ENCODE measurements around the gene PCDHGB2. TPM values are rescaled to one million over a fixed set of nuclear protein-coding genes. Genes with fewer than 3 reads are reported as not detected.

PCDHGB2 gene
- total RNA-seq, 1 experiment from 2014 or later, result 1.4 TPM

- no peaks in the 10 kb centered on the region for H4K20me1 ChIP-seq (ENCODE audit: low read length)
- no peak overlapping the region for H3K9ac ChIP-seq (ENCODE audit: low read length)
- H3K4me1 ChIP-seq (ENCODE audit: insufficient read depth, low read length), result no peaks in the 10 kb centered on the region
- no peak overlapping the region for H3K4me3 ChIP-seq (ENCODE audit: low read length)
- H3K9me3 ChIP-seq (ENCODE audit: low read length), result no peaks in the 10 kb centered on the region
- intact Hi-C loops (cut with micrococcal nuclease), result no loop called here
- no peak for ATAC-seq
- POLR2A ChIA-PET (ENCODE audit: unreplicated experiment), result no interaction called here
- H3K27me3 ChIP-seq (ENCODE audit: low read length), result no peaks in the 10 kb centered on the region
- DNase-seq, result no peak
- H3K4me2 ChIP-seq (ENCODE audit: low read length), result no peak overlapping the region
- no peak overlapping the region for H2AFZ ChIP-seq (ENCODE audit: low read length)
- CTCF ChIA-PET, result no interaction called here
- TF ChIP-seq EZH2 (IDR thresholded peaks at IDR 0.05; ENCODE audit: low read length, unreplicated experiment) (no peak), EZH2phosphoT487 (IDR thresholded peaks at IDR 0.05; ENCODE audit: borderline replicate concordance, low read length) (no peak), CTCF (conservative IDR thresholded peaks at IDR 0.05; ENCODE audit: low read depth, low read length) (no peak)
- H3F3A ChIP-seq (ENCODE audit: low read length, unreplicated experiment), result no peaks in the 10 kb centered on the region
- no TSS peak for BruUV-seq (replicated peaks)
- H3K36me3 ChIP-seq (ENCODE audit: low read depth, low read length), result no peaks in the 10 kb centered on the region
- no peak overlapping the region for H3K27ac ChIP-seq (ENCODE audit: low read length)
- no peaks in the 10 kb centered on the region for H3K79me2 ChIP-seq (ENCODE audit: low read length)
- no peaks in the 10 kb centered on the region for H3K9me2 ChIP-seq (replicated peaks; ENCODE audit: low read length)
Observed at GRCh38 chr5:141342773-141343172, 17.0 kb upstream of the PCDHGB2 start.

DNA sequence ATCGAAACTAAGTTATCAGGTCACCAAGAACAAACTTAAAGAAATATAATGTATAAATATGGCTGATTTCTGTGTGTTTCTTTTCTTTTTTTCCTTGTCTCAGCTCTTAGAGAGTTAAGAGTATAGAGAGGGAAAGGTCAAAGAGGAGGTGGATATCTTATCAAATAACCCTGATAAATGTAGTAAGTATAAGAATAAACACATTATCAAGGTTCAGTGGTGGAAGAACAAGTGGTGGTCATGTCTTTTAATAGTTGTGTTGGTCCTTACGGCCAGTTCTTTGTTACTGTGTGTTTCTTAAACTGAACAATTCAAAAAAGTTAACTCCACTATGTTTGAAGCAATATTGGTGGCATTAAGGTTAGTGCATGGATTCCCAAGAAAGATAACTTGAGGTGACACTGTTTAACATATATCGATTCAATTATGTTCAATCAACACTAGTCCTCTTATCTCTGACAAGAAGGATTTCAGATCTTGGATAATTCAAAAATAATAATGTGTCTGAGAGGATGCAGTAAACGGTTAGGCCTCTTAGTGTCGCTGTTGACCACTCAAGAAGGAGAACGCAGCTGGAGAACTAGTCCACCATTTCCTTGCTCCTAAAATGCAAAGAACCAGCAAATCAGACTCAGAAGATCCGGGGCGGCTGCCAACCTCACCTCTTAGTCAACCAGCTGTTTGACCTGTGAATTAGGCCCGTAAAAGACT, 16.4 kb upstream of the PCDHGB2 start, which contains the start of gene PCDHGA3:
Gene PCDHGA3 (plus strand): TSS at position 588 of the 711 bp plus-strand sequence. CDS start 205 bp downstream, outside the sequence.
- no peak for DNase-seq
- Histone ChIP-seq H3K36me3 (ENCODE audit: low read depth, low read length) (no peaks in the 10 kb centered on the region), H3K9me2 (replicated peaks; ENCODE audit: low read length) (no peaks in the 10 kb centered on the region), H3K4me2 (ENCODE audit: low read length) (no peak within 1 kb of the TSS), H3K9ac (ENCODE audit: low read length) (no peak within 1 kb of the TSS), H3K9me3 (ENCODE audit: low read length) (no peaks in the 10 kb centered on the region), H3K27ac (ENCODE audit: low read length) (no peak within 1 kb of the TSS), H3K79me2 (ENCODE audit: low read length) (no peaks in the 10 kb centered on the region), H3K4me1 (ENCODE audit: insufficient read depth, low read length) (no peaks in the 10 kb centered on the region), H3K27me3 (ENCODE audit: low read length) (no peaks in the 10 kb centered on the region), H3F3A (ENCODE audit: low read length, unreplicated experiment) (no peaks in the 10 kb centered on the region), H3K4me3 (ENCODE audit: low read length) (no peak within 1 kb of the TSS), H4K20me1 (ENCODE audit: low read length) (no peaks in the 10 kb centered on the region), H2AFZ (ENCODE audit: low read length) (no peak within 1 kb of the TSS)
- no peak for ATAC-seq
- POLR2A ChIA-PET (ENCODE audit: unreplicated experiment), result no interaction called here
- TF ChIP-seq EZH2phosphoT487 (IDR thresholded peaks at IDR 0.05; ENCODE audit: borderline replicate concordance, low read length), result no peak
- CTCF ChIA-PET, result no interaction called here
- no TSS peak for BruUV-seq (replicated peaks)
- intact Hi-C loops (cut with micrococcal nuclease), result no loop called here

DNA sequence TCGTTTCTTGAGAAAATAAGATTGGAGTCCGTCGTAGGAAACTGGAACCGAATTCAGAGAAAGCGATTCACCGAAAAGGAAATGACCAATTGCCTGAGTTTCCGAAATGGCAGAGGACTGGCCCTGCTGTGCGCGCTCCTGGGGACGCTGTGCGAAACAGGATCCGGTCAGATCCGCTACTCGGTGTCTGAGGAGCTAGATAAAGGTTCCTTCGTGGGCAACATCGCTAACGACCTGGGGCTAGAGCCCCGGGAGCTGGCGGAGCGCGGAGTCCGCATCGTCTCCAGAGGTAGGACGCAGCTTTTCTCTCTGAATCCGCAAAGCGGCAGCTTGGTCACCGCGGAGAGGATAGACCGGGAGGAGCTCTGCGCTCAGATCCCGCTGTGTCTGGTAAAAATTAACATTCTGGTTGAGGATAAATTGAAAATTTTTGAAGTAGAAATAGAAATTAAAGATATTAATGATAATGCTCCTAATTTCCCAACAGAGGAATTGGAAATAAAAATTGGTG, 15.8 kb upstream of the PCDHGB2 start:
- CTCF ChIA-PET, result no interaction called here
- no peaks in the 10 kb centered on the region for H3F3A ChIP-seq (ENCODE audit: low read length, unreplicated experiment)
- H3K4me2 ChIP-seq (ENCODE audit: low read length), result no peak overlapping the region
- H3K4me3 ChIP-seq (ENCODE audit: low read length), result no peak overlapping the region
- H3K36me3 ChIP-seq (ENCODE audit: low read depth, low read length), result no peaks in the 10 kb centered on the region
- H3K9me3 ChIP-seq (ENCODE audit: low read length), result no peaks in the 10 kb centered on the region
- no peak overlapping the region for H3K9ac ChIP-seq (ENCODE audit: low read length)
- no peaks in the 10 kb centered on the region for H3K79me2 ChIP-seq (ENCODE audit: low read length)
- H4K20me1 ChIP-seq (ENCODE audit: low read length), result no peaks in the 10 kb centered on the region
- no peaks in the 10 kb centered on the region for H3K27me3 ChIP-seq (ENCODE audit: low read length)
- no peak overlapping the region for H2AFZ ChIP-seq (ENCODE audit: low read length)
- TF ChIP-seq CTCF (conservative IDR thresholded peaks at IDR 0.05; ENCODE audit: low read depth, low read length) (no peak), EZH2 (IDR thresholded peaks at IDR 0.05; ENCODE audit: low read length, unreplicated experiment) (no peak), EZH2phosphoT487 (IDR thresholded peaks at IDR 0.05; ENCODE audit: borderline replicate concordance, low read length) (no peak)
- POLR2A ChIA-PET (ENCODE audit: unreplicated experiment), result no interaction called here
- H3K9me2 ChIP-seq (replicated peaks; ENCODE audit: low read length), result no peaks in the 10 kb centered on the region
- no peak for DNase-seq
- no TSS peak for BruUV-seq (replicated peaks)
- H3K27ac ChIP-seq (ENCODE audit: low read length), result no peak overlapping the region
- no peak for ATAC-seq
- H3K4me1 ChIP-seq (ENCODE audit: insufficient read depth, low read length), result no peaks in the 10 kb centered on the region
- intact Hi-C loops (cut with micrococcal nuclease), result no loop called here
